ENCODE results near the gene ZBP1. TPM values are rescaled to one million over a fixed set of nuclear protein-coding genes. Genes with fewer than 3 reads are reported as not detected.

ZBP1 gene
- total and polyA plus RNA-seq, 9 donors = 0.12 to 0.92 (median 0.24) TPM; not detected in 4

GRCh38 chr20:57587278-57587988 lies 32.8 kb downstream of the ZBP1 start:
- WGBS, 3 donors = 81 to 89% (median 86%) methylated on average over 4 of the region's 4 CpGs

DNA sequence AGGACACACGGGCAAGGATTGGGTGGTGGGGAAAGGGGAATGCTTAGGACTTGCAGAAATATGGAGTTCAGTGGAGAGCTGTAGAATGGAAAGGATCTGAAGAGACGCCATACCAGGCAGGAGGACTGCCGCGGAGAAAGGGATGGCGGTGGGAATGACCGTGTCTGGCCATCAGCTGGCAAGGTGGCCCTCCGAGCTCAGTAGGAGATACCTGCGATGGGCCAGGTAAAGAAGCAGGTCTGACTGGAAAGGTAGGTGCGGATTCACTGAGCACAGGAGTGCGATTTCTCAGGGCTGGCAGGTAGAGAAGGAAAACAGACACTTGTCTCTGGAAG lies 33.3 kb downstream of the ZBP1 start:
- Histone ChIP-seq H3K4me1 (ENCODE audit: insufficient read depth) (peaks cover 6% of the 10 kb centered on the region), H3K27ac (no peak overlapping the region), H3K36me3 (no peaks in the 10 kb centered on the region), H3K4me3 (no peak overlapping the region), H3K9me3 (no peaks in the 10 kb centered on the region), H3K27me3 (no peaks in the 10 kb centered on the region)
- intact Hi-C loops (cut with DNase I) = loop anchor here in 1 of 4 donors (10.0 kb wide), 1 partner anchor 202 kb away; no protein-coding TSS in a partner anchor
- TF ChIP-seq, protein P1, sequence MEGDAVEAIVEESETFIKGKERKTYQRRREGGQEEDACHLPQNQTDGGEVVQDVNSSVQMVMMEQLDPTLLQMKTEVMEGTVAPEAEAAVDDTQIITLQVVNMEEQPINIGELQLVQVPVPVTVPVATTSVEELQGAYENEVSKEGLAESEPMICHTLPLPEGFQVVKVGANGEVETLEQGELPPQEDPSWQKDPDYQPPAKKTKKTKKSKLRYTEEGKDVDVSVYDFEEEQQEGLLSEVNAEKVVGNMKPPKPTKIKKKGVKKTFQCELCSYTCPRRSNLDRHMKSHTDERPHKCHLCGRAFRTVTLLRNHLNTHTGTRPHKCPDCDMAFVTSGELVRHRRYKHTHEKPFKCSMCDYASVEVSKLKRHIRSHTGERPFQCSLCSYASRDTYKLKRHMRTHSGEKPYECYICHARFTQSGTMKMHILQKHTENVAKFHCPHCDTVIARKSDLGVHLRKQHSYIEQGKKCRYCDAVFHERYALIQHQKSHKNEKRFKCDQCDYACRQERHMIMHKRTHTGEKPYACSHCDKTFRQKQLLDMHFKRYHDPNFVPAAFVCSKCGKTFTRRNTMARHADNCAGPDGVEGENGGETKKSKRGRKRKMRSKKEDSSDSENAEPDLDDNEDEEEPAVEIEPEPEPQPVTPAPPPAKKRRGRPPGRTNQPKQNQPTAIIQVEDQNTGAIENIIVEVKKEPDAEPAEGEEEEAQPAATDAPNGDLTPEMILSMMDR (IDR thresholded peaks at IDR 0.05) = no peak
- TF ChIP-seq EP300 (IDR thresholded peaks at IDR 0.05) (no peak), POLR2A (IDR thresholded peaks at IDR 0.05) (no peak)
- no peak for DNase-seq
- 85 to 96% (median 92%) methylated on average over 10 of the region's 10 CpGs for WGBS, 3 donors

More at GRCh38 chr20:57587278-57587988, 32.8 kb downstream of the ZBP1 start:
- H3K27me3 ChIP-seq = no peaks in the 10 kb centered on the region
- DNase-seq = no peak
- H3K27ac ChIP-seq = no peak overlapping the region
- no peak overlapping the region for H3K4me3 ChIP-seq
- H3K36me3 ChIP-seq = no peaks in the 10 kb centered on the region
- no peaks in the 10 kb centered on the region for H3K9me3 ChIP-seq
- TF ChIP-seq EP300 (IDR thresholded peaks at IDR 0.05) = no peak
- TF ChIP-seq, protein P1 (IDR thresholded peaks at IDR 0.05) = no peak
- TF ChIP-seq POLR2A (IDR thresholded peaks at IDR 0.05) = no peak
- peaks cover 6% of the 10 kb centered on the region for H3K4me1 ChIP-seq (ENCODE audit: insufficient read depth)
- intact Hi-C loops (cut with DNase I) = loop anchor here in 1 of 4 donors (10.0 kb wide), 1 partner anchor 203 kb away; no protein-coding TSS in a partner anchor

GRCh38 chr20:57586370-57586793 lies 33.8 kb downstream of the ZBP1 start:
- Histone ChIP-seq H3K4me1 (ENCODE audit: insufficient read depth) (peaks cover 6% of the 10 kb centered on the region), H3K27me3 (no peaks in the 10 kb centered on the region), H3K4me3 (no peak overlapping the region), H3K27ac (no peak overlapping the region), H3K36me3 (no peaks in the 10 kb centered on the region), H3K9me3 (no peaks in the 10 kb centered on the region)
- 46 to 51% (median 48%) methylated on average over 8 of the region's 8 CpGs for WGBS, 3 donors
- no peak for TF ChIP-seq POLR2A (IDR thresholded peaks at IDR 0.05)
- TF ChIP-seq, protein P1 (IDR thresholded peaks at IDR 0.05) = no peak
- no peak for TF ChIP-seq EP300 (IDR thresholded peaks at IDR 0.05)
- DNase-seq = no peak
- intact Hi-C loops (cut with DNase I) = loop anchor here in 1 of 4 donors (10.0 kb wide), 1 partner anchor 202 kb away; no protein-coding TSS in a partner anchor

- intact Hi-C loops (cut with DNase I) = loop anchor here in 1 of 4 donors (10.0 kb wide), 1 partner anchor 201 kb away; no protein-coding TSS in a partner anchor
- no peaks in the 10 kb centered on the region for H3K9me3 ChIP-seq
- 74 to 77% (median 75%) methylated on average over 17 of the region's 17 CpGs for WGBS, 3 donors
Measured at GRCh38 chr20:57585466-57586213, 34.6 kb downstream of the ZBP1 start.

More at GRCh38 chr20:57585466-57586213, 34.6 kb downstream of the ZBP1 start:
- no peak for DNase-seq
- H3K4me1 ChIP-seq (ENCODE audit: insufficient read depth) = peaks cover 6% of the 10 kb centered on the region
- H3K27ac ChIP-seq = no peak overlapping the region
- H3K36me3 ChIP-seq = no peaks in the 10 kb centered on the region
- H3K4me3 ChIP-seq = no peak overlapping the region
- TF ChIP-seq, protein P1 (IDR thresholded peaks at IDR 0.05) = no peak
- TF ChIP-seq EP300 (IDR thresholded peaks at IDR 0.05) (no peak), POLR2A (IDR thresholded peaks at IDR 0.05) (no peak)
- H3K27me3 ChIP-seq = no peaks in the 10 kb centered on the region
